Suprapubic skin (tissue), 4 donors: ENCODE data around the gene DAND5.

Experiments
- EP300 ChIP-seq: sonication (generic); formaldehyde crosslinking; IDR thresholded peaks from one replicate; pipeline ENCODE4 v1.6.1; 2017; ENCODE audit warnings: antibody characterized with exemption
- POLR2A ChIP-seq, 2 donors: fragments of 450-650 bp; IDR thresholded peaks; one replicate each; pipeline ENCODE4 v1.6.1; 2017; ENCODE audit warnings: antibody characterized with exemption in 2 of 2, mild to moderate bottlenecking in 2 of 2, moderate library complexity in 2 of 2
- POLR2AphosphoS5 ChIP-seq, 3 donors: sonication (generic); formaldehyde crosslinking; IDR thresholded peaks; one replicate each; pipeline ENCODE4 v1.6.1; 2017; ENCODE audit warnings: antibody characterized with exemption in 3 of 3
- TF ChIP-seq, protein P1 (sequence below), 2 donors: fragments of 200-600 bp in 1 of 2; fragments of 450-650 bp in 1 of 2; sonication (generic) in 1 of 2; IDR thresholded peaks; one replicate each; pipeline ENCODE4 v1.5.1; 2016 to 2019; ENCODE audit warnings: antibody characterized with exemption in 2 of 2, mild to moderate bottlenecking in 1 of 2, moderate library complexity in 1 of 2

DNA sequence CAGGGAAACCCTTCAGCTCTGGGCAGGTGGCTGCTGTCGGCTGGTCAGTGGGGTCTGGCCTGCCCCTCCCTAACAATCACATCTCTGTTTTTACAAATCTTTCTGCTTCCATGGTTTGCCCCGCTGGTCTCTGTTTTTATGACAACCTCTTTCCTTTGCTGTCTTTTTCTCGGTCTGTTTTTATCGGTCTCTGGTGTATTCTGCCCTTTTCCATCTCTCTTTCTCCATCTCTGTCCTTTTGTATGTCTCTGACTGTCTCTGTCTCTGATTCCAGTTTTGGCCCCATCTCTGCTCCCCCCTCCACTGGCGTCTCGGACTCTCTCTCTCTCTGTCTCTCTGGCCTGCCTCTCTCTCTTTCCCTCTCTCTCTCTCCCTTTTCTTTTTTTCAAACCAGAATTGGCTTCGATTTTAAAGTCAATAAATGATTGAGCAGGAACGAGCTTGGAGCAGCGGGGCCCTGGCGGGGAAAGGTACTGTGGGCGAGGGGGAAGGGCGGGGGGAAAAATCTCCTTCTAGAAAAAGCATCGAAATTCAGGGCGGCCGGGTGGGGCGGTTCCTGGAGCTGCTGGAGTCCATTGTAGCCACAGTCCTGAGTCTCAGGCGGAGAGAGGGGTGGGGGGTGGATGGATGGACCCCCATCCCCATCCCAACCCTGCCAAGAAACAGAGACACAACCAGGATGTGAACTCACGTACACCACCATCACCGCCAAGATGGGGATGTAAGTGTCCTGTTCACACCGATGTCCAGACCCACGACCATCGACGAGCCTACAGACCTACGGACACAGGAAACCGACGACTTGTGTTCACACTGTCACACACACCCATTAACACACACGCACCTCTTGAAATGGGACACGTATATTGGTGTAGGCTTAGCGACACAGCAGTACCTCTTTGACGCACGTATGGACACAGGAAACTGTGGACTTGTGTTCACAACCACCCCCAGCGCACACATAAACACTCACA is 28.9 kb downstream of the DAND5 start:
- TF ChIP-seq, protein P1, sequence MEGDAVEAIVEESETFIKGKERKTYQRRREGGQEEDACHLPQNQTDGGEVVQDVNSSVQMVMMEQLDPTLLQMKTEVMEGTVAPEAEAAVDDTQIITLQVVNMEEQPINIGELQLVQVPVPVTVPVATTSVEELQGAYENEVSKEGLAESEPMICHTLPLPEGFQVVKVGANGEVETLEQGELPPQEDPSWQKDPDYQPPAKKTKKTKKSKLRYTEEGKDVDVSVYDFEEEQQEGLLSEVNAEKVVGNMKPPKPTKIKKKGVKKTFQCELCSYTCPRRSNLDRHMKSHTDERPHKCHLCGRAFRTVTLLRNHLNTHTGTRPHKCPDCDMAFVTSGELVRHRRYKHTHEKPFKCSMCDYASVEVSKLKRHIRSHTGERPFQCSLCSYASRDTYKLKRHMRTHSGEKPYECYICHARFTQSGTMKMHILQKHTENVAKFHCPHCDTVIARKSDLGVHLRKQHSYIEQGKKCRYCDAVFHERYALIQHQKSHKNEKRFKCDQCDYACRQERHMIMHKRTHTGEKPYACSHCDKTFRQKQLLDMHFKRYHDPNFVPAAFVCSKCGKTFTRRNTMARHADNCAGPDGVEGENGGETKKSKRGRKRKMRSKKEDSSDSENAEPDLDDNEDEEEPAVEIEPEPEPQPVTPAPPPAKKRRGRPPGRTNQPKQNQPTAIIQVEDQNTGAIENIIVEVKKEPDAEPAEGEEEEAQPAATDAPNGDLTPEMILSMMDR (IDR thresholded peaks at IDR 0.05): no peak
- no peak for TF ChIP-seq POLR2A (IDR thresholded peaks at IDR 0.05)
- no peak for TF ChIP-seq EP300
- no peak for TF ChIP-seq POLR2AphosphoS5 (IDR thresholded peaks at IDR 0.05)
